Transverse colon (tissue), 4 donors: ENCODE measurements around the gene NR2C2AP.

ENCODE experiments used
- POLR2AphosphoS5 ChIP-seq, 3 donors: sonication (generic); formaldehyde crosslinking; IDR thresholded peaks; one replicate each; pipeline ENCODE4 v1.6.1; 2016; ENCODE audit warnings: antibody characterized with exemption in 3 of 3
- TF ChIP-seq, protein P1 (sequence below), 5 experiments: fragments of 200-600 bp in 3 of 5; fragments of 450-650 bp in 2 of 5; sonication (generic) in 3 of 5; IDR thresholded peaks; 1 replicate in 2 of 5; 2 replicates in 3 of 5; pipeline ENCODE4 v1.5.1; 2016 to 2017; ENCODE audit warnings: antibody characterized with exemption in 5 of 5, inconsistent platforms in 3 of 5, mild to moderate bottlenecking in 2 of 5, moderate library complexity in 1 of 5

DNA sequence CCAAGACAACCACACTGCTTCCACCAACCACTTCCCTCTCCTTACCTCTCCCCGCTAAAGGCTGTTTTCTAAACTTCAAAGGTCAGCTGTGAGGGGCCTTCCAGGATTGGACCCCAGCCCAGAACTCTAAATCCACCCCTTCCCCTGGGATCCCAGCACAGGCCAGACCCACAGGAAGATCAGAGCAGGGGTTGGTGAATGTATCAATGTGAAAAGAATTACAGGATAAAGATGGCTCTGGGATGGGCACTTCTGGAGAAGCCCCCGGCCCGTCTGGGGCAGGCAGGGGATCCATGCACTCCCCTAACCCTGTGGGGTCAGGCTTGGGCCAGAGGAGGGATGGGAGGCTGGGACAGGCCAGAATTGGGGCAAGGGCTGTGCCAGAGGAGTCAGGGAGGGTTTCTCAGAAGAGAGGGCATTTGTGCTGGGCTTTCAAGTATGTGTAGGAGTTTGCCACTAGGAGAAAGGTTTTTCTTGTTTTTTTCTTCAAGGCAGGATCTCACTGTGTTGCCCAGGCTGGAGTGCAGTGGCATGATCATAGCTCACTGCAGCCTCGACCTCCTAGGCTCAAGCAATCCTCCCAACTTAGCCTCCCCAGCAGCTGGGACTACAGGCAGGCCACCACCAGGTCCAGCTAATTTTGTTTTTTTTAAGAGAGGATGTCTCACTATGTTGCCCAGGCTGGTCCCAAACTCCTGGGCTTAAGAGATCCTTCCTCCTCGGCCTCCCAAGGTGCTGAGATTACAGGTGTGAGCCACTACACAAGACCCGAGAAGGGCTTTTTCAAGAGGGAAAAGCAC lies 32.1 kb downstream of the NR2C2AP start:
- TF ChIP-seq, protein P1, sequence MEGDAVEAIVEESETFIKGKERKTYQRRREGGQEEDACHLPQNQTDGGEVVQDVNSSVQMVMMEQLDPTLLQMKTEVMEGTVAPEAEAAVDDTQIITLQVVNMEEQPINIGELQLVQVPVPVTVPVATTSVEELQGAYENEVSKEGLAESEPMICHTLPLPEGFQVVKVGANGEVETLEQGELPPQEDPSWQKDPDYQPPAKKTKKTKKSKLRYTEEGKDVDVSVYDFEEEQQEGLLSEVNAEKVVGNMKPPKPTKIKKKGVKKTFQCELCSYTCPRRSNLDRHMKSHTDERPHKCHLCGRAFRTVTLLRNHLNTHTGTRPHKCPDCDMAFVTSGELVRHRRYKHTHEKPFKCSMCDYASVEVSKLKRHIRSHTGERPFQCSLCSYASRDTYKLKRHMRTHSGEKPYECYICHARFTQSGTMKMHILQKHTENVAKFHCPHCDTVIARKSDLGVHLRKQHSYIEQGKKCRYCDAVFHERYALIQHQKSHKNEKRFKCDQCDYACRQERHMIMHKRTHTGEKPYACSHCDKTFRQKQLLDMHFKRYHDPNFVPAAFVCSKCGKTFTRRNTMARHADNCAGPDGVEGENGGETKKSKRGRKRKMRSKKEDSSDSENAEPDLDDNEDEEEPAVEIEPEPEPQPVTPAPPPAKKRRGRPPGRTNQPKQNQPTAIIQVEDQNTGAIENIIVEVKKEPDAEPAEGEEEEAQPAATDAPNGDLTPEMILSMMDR (IDR thresholded peaks at IDR 0.05), result no peak
- no peak for TF ChIP-seq POLR2AphosphoS5 (IDR thresholded peaks at IDR 0.05)
